SU-DHL-6 (cell line): ENCODE results near the gene IQSEC3.

Experiments used
- H2AFZ ChIP-seq: fragments of 200-600 bp; sonication (generic); 2 replicates; pipeline ENCODE4 v1.6.1; 2014; ENCODE audit warnings: low read depth, mild to moderate bottlenecking, moderate library complexity, mixed read lengths, antibody characterized with exemption, low read length; ENCODE audit not compliant: severe bottlenecking
- H3F3A ChIP-seq: fragments of 200-600 bp; shearing (Covaris generic); 2 replicates; pipeline ENCODE4 v1.6.0; 2016; ENCODE audit warnings: antibody characterized with exemption, mild to moderate bottlenecking; ENCODE audit not compliant: insufficient read depth
- H3K27ac ChIP-seq: fragments of 200-600 bp; sonication (generic); 2 replicates; pipeline ENCODE4 v1.5.1; 2016; ENCODE audit warnings: low read depth, mild to moderate bottlenecking, low read length, moderate library complexity, mixed read lengths
- H3K27me3 ChIP-seq: fragments of 200-600 bp; sonication (generic), shearing (Covaris generic); 2 replicates; pipeline ENCODE4 v1.6.0; 2014; ENCODE audit warnings: mild to moderate bottlenecking, low read length
- H3K36me3 ChIP-seq: fragments of 200-600 bp; sonication (generic); 2 replicates; pipeline ENCODE4 v1.6.1; 2014; ENCODE audit warnings: mild to moderate bottlenecking, low read length, mixed read lengths
- H3K4me2 ChIP-seq: fragments of 300-600, 200-600 bp; shearing (Covaris generic), sonication (generic); 2 replicates; pipeline ENCODE4 v1.6.0; 2014; ENCODE audit warnings: low read length, low read depth, mild to moderate bottlenecking; ENCODE audit not compliant: poor library complexity, severe bottlenecking
- H3K4me3 ChIP-seq: fragments of 200-600 bp; sonication (generic); 2 replicates; pipeline ENCODE4 v1.5.1; 2014; ENCODE audit warnings: antibody characterized with exemption, low read length, mild to moderate bottlenecking, mixed read lengths; ENCODE audit not compliant: insufficient read depth, poor library complexity, severe bottlenecking
- H3K79me2 ChIP-seq: fragments of 200-600 bp; sonication (generic); 2 replicates; pipeline ENCODE4 v1.6.1; 2014; ENCODE audit warnings: mild to moderate bottlenecking, low read length, moderate library complexity; ENCODE audit not compliant: insufficient read depth
- H3K9ac ChIP-seq: fragments of 200-600 bp; sonication (generic); 2 replicates; pipeline ENCODE4 v1.7.0; 2014; ENCODE audit warnings: mild to moderate bottlenecking, low read length
- H3K9me2 ChIP-seq: fragments of 200-600 bp; sonication (generic); replicated peaks from 2 replicates; pipeline ENCODE4 v1.6.1; 2014; ENCODE audit warnings: low read length; ENCODE audit not compliant: insufficient read depth
- H3K9me3 ChIP-seq: fragments of 200-600 bp; sonication (generic); 2 replicates; pipeline ENCODE4 v1.6.1; 2014; ENCODE audit warnings: low read length, mixed read lengths; ENCODE audit not compliant: insufficient read depth
- H4K20me1 ChIP-seq: fragments of 200-600 bp; sonication (generic); 2 replicates; pipeline ENCODE4 v1.6.1; 2014; ENCODE audit warnings: low read depth, mild to moderate bottlenecking, antibody characterized with exemption, low read length, moderate library complexity, mixed read lengths
- EZH2phosphoT487 ChIP-seq: fragments of 200-600 bp; sonication (generic), shearing (Covaris generic); conservative IDR thresholded peaks from 2 replicates; pipeline ENCODE4 v1.6.1; 2018; ENCODE audit warnings: mild to moderate bottlenecking, antibody characterized with exemption, low read length, moderate library complexity, mixed read lengths
- TF ChIP-seq, protein P1 (sequence below): fragments of 200-600 bp; sonication (generic); IDR thresholded peaks from one replicate; pipeline ENCODE4 v1.5.1; 2017; ENCODE audit warnings: antibody characterized with exemption, mild to moderate bottlenecking, low read length, moderate library complexity; ENCODE audit not compliant: insufficient read depth, poor library complexity, severe bottlenecking

IQSEC3 gene

DNA sequence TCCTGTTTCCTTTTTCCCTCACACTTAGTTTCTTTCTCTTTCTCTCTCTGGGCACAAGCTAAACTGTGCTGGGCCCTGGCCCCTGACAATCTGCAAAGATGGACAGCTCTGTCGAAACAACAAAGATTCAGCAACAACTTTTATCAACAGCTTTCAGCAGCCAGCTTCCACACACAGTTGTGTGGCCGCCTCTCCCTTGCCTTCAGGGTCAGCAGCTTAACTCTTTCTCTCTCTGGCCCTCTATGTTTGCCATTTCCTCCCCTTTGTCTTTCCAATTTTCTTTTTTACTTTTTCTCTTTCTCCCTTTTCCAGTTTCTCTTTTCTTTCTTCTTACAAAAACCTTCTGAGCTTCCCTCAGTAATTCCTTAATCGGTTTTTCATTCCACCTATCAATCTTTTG lies 43.3 kb downstream of the IQSEC3 start:
- Histone ChIP-seq H2AFZ (no peak overlapping the region), H4K20me1 (no peaks in the 10 kb centered on the region), H3F3A (no peaks in the 10 kb centered on the region), H3K36me3 (no peaks in the 10 kb centered on the region), H3K4me2 (no peak overlapping the region), H3K4me3 (no peak overlapping the region), H3K27ac (no peak overlapping the region), H3K9me3 (no peaks in the 10 kb centered on the region), H3K79me2 (no peaks in the 10 kb centered on the region), H3K9ac (no peak overlapping the region), H3K27me3 (no peaks in the 10 kb centered on the region), H3K9me2 (no peaks in the 10 kb centered on the region)
- TF ChIP-seq, protein P1, sequence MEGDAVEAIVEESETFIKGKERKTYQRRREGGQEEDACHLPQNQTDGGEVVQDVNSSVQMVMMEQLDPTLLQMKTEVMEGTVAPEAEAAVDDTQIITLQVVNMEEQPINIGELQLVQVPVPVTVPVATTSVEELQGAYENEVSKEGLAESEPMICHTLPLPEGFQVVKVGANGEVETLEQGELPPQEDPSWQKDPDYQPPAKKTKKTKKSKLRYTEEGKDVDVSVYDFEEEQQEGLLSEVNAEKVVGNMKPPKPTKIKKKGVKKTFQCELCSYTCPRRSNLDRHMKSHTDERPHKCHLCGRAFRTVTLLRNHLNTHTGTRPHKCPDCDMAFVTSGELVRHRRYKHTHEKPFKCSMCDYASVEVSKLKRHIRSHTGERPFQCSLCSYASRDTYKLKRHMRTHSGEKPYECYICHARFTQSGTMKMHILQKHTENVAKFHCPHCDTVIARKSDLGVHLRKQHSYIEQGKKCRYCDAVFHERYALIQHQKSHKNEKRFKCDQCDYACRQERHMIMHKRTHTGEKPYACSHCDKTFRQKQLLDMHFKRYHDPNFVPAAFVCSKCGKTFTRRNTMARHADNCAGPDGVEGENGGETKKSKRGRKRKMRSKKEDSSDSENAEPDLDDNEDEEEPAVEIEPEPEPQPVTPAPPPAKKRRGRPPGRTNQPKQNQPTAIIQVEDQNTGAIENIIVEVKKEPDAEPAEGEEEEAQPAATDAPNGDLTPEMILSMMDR, result no peak
- no peak for TF ChIP-seq EZH2phosphoT487

DNA sequence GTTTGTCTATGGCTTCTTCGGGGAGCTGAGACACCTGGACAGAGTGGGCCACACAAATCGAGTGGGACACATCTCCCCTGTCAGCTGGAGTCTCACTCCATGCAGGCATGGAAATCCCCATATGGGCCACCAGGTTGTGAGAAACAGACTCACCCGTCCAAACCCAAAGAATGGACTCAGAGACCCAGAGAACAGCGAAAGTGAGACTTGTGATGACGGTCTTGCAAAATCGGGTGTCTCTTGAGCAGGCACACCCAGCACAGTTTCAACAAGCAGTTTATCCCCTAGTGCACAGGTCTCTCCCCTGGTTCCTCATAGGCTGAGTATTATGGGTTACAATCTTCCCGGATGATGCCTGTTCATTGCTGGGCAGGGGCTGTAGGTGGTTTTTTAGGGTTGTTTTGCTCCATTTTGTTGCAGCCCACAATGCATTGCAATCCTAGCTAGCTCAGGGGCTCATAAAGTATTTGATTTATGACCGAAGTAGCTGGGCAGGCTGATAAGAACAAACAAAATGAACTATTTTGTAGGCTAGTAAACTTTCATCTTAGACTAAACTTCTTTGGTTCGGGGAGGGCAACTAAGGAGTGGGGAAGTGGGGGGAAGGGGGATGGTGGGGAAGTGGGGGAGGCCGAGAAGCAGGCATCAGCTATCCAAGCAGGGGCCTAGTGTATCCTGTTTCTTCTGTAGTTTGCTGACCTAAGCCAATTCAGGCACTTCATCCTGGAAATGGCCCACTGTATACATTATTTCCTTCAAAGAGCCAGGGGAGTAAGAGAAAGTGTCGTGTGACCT lies 45.3 kb downstream of the IQSEC3 start:
- Histone ChIP-seq H3K79me2 (no peaks in the 10 kb centered on the region), H4K20me1 (no peaks in the 10 kb centered on the region), H2AFZ (no peak overlapping the region), H3F3A (no peaks in the 10 kb centered on the region), H3K4me2 (no peak overlapping the region), H3K9ac (no peak overlapping the region), H3K9me2 (no peaks in the 10 kb centered on the region), H3K27ac (no peak overlapping the region), H3K9me3 (no peaks in the 10 kb centered on the region), H3K36me3 (no peaks in the 10 kb centered on the region), H3K4me3 (no peak overlapping the region), H3K27me3 (no peaks in the 10 kb centered on the region)
- TF ChIP-seq, protein P1, result no peak
- TF ChIP-seq EZH2phosphoT487, result no peak

DNA sequence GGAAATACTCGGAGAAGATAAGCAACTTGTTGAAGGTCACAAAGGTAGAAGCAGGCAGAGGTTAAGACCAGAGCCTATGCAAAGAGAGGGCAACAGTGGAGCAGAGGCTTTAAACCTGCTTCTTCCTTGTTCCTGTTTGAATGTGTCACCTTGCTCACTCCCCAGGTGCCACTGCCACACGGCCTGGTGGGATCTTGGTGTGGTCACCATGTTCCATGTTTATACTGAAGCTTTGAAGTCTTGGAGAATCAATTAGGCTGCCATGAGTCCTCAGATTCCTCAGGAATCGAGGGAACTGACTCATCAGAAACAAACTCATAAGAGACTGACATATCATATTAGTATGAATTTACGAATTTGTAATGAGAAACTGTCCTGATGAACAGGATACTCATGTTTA lies 46.8 kb downstream of the IQSEC3 start:
- Histone ChIP-seq H2AFZ (no peak overlapping the region), H3K36me3 (no peaks in the 10 kb centered on the region), H3K9ac (no peak overlapping the region), H4K20me1 (no peaks in the 10 kb centered on the region), H3K27ac (no peak overlapping the region), H3K27me3 (no peaks in the 10 kb centered on the region), H3K4me2 (no peak overlapping the region), H3K79me2 (no peaks in the 10 kb centered on the region), H3K4me3 (no peak overlapping the region), H3F3A (no peaks in the 10 kb centered on the region), H3K9me2 (no peaks in the 10 kb centered on the region), H3K9me3 (no peaks in the 10 kb centered on the region)
- no peak for TF ChIP-seq EZH2phosphoT487
- TF ChIP-seq, protein P1, result no peak
